NCI-H2196 (cell line): ENCODE data around the gene BPIFA2.
"Not testable (repeated sequence)": the region's sequence is repeated elsewhere in the genome, so short reads cannot be mapped to it uniquely, and the experiment has no call there.

ENCODE experiments used
- DNase-seq: peaks from one replicate; lab custom pipeline; 2025; ENCODE audit not compliant: unreplicated experiment; lab: John Stamatoyannopoulos, UW

BPIFA2 gene

DNA sequence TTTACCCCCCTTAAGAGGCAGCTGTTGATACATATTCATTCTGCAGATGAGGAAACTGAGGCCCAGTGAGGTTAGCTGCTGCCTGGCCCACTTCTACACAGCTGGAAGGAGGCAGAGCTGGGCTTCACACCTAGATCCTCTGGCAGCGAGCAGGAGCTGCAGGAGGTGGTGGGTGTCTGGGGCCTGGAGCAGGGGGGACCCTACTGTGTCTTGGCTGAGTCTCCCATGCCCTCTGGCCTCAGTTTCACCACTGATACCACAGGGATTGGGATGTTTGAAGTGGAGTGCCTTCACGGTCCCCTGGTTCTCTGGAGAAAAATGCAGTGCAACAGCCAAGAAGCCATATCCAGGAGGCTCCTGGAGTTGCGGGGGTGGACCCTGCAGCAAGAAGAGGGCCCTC, 8.2 kb upstream of the BPIFA2 start:
- DNase-seq = no peak

DNA sequence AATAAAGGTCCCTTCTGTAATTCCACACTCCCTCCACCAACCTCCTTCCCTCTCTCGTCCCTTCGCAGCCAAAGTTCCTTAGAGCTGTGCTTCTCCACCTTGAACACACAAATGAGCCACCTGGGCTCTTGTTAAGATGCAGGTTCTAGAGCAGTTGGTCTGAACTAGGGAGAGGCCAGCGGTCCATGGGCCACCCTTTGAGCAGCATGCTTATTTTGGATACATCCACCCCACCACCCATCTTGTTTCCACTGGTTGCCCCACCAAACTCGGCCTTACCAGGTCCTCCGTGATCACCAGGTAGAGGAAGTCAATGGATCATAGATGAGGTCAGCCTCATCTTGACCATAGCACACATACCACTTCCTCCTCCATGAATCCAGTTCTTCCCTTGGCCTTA, 7.3 kb upstream of the BPIFA2 start:
- DNase-seq = no peak

DNA sequence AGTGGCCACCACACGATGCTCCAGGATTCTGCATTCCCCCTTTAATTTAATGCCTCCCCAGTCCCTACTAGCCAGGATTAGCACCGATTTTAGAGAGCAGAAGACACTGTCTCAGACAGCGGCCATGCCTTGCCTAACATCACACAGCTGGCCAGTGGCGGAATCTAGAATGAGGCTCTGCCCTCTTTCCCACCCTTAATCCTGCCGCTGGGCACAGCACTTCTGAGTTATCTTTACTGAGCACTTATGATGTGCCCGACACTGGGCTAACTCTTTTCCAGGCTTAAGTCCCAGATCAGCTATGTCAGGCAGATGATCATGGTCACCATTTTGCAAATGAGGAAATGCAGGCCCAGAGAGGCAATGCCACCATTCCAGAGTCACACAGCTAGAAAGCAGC, 5.6 kb upstream of the BPIFA2 start:
- no peak for DNase-seq

DNA sequence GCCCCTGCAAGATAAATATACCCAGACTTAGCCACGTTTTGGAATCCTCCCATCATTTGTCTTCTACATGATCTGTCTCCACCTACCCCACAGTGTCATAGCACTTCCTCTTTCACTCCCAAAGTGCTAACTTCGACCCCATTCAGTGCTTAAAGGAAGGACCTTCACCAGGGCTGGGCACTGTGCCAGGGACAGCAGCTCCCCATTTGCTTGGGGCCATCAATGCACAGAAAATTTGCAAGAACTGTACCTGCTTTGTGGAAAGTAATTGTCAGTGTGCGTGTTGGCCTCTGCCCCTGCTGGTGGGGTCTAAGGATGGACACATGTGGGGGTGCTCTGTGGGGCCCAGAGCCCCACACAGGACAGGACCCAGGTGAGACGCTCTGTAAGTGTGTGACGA, 5.2 kb upstream of the BPIFA2 start:
- DNase-seq = no peak

DNA sequence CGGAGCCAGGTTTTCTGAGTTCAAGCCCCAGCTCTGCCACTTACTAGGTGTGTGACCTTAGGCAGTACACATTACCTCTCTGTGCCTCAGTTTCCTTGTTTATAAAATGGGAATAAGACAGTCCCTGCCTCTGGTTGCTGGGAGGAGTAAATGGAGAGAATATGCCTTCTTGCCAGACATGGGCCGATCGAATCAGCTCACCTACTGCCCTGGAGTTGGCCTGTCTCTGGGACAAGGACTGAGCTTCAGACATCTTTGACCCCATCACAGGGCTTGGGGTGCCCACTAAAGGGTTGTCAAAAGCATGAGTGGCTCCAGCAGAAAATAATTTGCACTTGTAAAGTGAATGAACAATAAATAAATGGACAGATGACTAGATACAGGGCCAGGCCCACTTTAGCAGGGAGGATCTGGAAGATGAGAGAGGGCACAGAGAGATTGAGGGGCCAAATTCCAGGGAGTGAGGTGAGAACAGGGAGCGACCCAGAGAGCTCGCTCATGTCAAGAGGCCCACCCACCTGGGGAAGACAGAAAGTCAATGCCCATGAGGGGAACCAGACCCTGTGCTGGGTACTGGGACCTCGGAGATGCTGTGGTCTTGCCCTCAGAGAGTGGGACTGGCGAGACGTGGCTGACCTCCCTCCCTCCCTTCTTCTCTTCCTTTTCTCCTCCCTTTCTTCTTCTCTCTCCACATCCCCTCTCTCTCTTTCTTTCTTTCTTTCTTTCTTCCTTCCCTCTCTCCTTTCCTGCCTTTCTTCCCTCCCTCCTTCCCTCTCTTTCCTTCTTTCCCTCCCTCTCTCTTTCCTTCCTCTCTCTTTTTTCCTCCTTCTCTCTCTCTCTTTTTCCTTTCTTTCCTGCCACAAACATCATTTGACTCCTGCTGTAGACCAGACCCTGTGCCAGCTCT, 3.9 kb upstream of the BPIFA2 start:
- DNase-seq = no peak

DNA sequence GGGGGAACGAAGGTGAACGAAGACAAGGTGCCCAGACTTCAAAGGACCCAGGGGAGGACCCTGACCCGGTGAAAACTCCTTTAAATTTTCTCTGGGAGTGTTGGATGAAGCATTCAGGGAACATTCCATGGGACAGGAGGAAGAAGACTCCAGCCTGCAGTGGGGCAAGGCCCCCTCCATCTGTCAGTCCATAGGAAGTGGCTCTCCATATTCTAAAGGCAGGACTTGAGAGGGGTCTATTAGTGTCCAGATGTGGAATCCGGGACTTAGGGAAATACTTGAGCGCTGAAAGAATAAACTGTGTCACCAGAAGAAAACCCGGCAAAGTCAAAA, 3.2 kb upstream of the BPIFA2 start:
- no peak for DNase-seq

DNA sequence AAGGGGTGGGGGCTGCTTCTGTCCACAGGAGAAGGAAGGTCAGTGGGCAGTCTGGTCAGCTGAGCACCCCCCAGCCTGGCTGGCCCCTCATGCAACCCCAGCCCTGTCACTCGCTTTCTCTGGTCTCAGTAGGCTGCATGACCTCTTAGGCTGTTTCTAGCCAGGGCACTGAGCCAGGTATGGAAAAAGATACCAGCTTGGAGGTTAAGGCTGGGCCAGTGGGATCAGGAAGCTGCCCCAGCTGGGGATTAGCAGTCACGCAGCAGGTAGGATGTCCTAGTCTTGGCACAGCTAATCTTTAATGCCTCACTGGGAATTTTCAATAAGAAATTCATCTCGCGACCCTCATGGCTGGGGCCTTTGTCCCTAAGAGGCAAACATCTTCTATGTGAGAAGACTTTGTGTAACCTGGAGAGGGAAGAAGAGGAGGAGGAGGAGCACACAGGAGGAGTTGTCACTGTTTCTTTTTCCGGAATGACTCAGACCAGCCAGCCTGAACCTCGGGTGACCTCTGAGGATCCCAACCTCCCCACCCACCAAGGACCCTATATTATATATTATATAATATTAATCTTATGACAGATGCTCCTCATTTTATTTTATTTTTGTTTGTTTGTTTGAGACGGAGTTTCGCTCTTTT, 2.4 kb upstream of the BPIFA2 start:
- DNase-seq = peak; percentile 60

DNA sequence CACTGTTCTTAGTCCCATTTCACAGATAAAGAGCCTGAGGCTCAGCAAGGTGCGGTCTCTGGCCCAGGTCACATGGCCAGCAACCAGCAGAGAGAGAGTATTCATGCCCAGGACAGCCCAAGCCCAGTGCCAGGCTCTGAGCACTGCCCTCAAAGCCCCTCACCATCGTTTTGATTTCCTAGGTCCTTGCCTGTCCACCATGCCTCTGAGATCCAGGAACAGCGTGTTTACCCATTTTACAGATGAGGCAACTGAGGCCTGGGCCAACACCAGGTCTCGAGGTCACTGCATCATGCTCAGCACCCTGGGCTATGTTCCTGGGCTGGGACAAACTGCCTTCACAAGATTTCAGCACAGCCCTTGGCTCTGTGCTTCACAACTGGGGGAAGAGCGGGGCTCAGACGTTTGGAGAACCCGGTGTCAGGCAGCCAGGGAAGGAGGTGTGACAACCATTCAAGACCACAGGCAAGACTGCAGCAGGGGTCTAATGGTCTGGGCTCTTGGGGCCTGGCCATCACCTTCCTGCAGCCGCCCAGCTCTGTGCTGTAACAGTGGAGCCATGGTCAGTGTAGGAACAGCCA, 1.3 kb upstream of the BPIFA2 start:
- DNase-seq = no peak

DNA sequence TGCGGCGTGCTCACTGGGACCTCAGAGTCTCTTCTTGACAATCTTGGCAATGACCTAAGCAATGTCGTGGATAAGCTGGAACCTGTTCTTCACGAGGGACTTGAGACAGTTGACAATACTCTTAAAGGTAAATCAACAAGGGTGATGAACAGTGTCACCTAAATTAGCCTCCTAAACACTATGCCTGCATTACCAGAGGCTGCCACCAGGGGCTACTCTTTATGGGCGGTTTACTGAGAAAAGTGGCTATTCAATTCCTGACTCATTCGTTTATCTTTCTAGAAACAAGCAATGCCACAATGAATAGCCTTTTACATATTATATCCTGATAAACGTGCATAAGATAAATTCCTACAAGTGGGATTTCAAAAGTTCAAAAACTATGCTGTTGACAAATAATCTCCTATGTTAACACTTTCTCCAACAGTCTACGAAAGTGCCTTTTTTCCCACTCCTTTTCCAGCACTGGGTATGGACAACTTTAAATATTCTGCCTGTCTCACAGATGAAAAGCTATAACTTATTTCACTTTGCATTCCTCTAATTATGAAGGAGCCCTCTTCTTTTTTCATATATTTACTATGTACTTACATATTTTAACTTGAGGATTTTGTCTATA, 1.3 kb downstream of the BPIFA2 start:
- no peak for DNase-seq

DNA sequence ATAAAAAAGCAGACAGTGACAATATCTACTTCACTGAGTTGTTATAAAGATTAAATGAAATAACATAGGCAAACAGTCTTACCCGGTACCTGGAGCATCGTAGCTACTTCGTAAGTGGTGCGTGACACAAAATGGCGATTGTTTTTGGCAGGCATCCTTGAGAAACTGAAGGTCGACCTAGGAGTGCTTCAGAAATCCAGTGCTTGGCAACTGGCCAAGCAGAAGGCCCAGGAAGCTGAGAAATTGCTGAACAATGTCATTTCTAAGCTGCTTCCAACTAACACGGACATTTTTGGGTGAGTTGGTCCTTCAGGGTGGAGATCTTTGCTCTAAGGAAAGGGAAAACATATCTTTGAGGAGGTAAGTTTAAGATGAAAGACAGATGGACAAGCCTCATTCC, 4.8 kb downstream of the BPIFA2 start:
- DNase-seq = peak; percentile 50

DNA sequence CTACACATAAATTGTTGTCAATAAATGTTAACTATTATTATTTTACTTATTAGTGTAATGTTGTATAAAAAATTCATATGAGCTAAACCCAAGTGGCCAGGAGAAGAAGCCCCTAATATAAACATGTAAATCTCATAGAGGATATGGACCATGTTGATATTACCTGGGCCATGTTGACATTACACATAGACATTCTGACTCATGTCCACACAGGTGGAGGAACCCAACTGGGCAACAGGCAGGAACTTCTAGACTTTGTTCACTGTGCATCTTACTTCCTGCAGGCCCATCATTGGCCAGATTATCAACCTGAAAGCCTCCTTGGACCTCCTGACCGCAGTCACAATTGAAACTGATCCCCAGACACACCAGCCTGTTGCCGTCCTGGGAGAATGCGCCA, 7.2 kb downstream of the BPIFA2 start:
- no peak for DNase-seq

DNA sequence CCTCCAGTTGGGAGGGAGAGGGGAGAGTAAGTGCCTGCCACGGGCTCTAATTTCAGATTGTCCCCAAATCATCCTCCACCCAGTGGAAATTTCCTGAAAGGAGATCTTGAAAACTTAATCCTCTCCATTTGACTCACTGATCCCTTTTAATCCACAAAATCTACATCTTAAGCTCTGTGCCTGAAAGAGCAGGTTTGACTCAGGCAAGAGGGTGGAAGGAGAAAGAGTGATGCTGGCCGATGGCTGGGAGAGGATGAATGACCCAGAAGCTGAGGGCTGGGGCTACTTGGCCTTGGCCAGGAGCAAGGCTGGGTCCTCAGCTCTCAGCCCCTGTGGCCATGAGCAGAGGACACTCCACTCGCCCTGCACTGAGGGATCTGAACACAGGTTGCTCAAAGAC, 8.1 kb downstream of the BPIFA2 start:
- no peak for DNase-seq

DNA sequence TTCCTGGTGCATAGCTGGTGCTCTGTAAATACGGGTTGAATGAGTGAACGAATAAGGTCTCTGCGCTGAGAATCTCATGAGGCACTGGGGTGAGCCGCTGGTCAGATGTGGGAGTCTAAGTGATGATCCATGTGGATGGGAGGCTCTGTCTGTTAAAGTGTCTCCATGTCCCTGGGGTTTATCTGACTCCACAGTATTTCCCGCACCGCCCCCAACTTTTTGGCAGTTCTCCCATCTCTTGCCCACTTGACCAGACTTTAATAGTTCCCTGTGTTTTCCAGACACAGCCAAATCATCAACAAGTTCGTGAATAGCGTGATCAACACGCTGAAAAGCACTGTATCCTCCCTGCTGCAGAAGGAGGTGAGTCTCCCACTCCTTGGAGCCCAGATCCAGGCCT, 9.9 kb downstream of the BPIFA2 start:
- no peak for DNase-seq

DNA sequence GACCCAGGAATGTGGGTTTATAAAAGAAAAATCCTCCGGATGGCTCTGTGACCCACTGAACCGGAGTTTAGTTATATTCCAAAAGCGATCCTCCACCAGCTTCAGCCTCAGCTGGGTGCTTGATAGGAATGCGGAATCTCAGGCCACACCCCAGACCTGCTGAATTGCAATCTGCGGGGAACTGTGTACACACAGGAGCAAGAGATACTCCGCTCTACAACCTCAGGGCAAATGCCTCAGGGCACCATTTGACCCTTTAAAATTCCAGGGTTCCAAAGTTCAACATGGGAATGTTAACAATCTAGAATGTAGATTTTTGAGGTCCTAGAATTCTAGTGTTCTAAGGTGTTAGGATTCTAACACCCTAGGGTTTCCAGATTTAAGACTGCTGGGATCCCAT, 10.8 kb downstream of the BPIFA2 start:
- DNase-seq = no peak

DNA sequence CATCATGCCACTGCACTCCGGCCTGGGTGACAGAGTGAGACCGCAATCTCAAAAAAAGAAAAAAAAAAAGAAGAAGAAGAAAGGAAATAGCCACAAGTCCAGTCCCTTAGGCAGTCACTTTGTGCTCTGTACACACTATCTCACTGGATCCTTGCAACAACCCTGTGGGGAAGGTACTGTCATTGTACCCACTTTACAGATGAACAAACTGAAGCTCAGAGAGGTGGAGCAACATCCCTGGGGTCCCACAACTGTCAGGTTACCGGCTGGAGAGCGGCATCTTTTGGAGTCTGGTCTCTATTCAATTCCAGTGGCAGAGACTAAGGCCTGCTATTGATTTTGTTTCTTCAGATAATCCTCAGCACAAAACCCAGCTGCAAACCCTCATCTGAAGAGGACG, 12.2 kb downstream of the BPIFA2 start:
- DNase-seq = no peak

DNA sequence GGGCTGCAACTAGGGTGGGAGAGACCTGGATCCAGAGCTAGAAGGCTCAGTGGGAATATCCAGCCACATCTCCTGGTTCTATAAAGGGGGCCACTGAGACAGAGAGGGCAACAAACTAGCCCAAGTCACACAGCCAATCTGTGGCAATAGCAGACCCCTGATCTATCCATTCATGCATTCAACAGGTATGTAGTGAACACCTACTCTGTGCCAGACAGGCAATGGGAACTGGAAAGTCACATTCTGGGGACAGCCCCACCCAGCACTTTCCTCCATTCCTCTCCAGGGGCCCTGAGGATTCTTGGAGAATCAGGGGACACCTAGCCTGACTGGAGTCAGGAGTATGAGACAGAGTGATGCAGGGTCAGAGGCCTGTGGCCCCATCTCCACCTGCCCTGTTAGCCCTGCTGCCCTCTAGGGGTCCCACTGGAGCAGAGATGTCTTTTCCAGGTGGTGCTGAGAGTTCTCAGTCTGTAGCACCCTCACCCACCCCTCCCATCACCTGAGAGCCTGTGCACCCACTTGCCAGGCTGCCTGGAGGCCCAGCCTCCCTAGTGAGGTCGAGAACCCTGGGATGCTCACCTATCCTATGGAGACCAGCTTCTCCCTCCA, 13.6 kb downstream of the BPIFA2 start:
- DNase-seq = no peak

DNA sequence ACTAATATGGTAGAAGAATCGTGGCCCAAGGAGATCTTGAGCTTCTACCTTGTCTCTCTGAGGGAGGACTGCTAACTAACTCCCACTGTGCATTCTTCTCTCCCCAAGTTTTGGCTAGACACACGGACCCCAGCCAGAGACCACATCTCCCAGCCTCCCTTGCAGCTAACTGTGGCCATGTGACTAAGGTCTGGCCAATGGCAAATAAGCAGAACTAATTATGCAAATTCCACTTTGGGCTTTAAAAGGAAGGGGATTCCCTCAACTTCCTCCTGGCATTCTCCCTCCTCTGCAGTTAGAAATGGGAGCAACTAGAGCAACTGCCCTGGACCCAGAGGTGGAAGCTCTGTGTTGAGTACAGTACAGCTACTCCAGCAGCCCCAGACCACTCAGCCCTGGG, 15.4 kb downstream of the BPIFA2 start:
- DNase-seq = no peak

DNA sequence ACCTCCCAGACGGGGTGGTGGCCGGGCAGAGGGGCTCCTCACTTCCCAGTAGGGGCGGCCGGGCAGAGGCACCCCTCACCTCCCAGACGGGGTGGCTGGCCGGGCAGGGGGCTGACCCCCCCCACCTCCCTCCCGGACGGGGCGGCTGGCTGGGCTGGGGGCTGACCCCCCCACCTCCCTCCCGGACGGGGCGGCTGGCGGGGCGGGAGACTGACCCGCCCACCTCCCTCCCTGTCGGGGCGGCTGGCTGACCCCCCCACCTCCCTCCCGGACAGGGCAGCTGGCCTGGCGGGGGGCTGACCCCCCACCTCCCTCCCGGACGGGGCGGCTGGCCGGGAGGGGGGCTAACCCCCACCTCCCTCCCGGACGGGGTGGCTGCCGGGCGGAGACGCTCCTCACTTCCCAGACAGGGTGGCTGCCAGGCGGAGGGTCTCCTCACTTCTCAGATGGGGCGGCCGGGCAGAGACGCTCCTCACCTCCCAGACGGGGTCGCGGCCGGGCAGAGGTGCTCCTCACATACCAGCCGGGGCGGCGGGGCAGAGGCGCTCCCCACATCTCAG, 17.2 kb downstream of the BPIFA2 start:
- not testable (repeated sequence) for DNase-seq

DNA sequence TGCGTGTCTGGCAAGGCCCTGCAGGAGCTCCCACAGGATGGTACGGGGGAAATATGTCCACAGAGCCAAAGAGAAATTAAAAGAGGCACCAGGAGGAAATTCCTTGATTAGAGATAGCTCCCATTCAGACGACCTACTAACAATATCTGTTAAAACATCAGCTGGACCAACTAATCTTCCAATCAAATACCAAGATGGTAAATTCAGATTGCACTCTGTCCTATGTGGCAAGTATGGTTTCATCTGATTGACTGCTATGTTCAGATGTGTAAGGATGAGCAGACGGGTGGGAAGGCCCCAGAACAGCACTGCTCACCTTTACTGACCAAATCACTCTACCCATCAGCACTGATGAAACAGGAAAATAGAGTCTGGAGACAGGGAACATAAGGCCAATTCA, 19.5 kb downstream of the BPIFA2 start:
- no peak for DNase-seq

DNA sequence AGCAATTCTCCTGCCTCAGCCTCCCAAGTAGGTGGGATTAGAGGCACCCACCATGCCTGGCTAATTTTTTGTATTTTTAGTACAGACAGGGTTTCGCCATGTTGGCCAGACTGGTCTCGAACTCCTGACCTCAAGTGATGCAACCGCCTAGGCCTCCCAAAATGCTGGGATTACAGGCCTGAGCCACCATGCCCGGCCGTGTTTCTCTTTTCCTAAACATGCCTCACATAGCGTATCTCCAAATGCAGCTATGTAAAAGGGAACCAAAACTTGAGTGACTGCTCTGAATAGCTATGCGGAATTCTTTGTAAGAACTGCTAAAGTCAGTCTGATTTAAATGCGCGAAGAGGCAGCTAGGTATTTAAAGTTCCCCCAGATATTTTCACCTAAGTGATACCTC, 20.5 kb downstream of the BPIFA2 start:
- DNase-seq = no peak

DNA sequence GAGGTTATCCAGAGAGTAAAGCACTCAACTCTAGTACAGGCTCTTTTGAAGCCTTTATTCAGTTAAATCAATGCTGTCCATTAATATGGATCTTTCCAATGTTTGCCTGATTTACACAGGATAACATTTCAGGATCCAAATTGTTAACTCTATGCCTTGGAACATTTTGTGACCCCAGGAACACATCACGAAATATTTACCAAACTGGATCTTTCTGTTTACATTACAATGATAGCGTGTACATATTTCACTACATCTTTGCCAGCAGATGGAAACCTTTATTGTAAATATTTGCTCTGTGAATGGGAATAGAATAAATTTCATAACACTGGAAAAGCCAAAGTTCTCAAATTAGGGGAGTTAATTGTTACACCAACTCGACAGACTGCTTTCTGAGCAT, 23.5 kb downstream of the BPIFA2 start:
- DNase-seq = no peak
